Measurements from ENCODE around the gene KIAA2012.

- TF ChIP-seq CTCF (conservative IDR thresholded peaks at IDR 0.05; ENCODE audit: low read length) = no peak
- TF ChIP-seq EZH2phosphoT487 (IDR thresholded peaks at IDR 0.05; ENCODE audit: borderline replicate concordance, low read depth, low read length) = no peak
These were observed 38.6 kb upstream of the KIAA2012 start for GRCh38 chr2:202034249-202035088.
